Epithelial cell of proximal tubule (primary cell): ENCODE results near the gene PDXP. TPM values are rescaled to one million over a fixed set of nuclear protein-coding genes. Genes with fewer than 3 reads are reported as not detected.

Experiments used
- DNase-seq: peaks from one replicate; pipeline ENCODE4 v3.0.0-alpha.2; 2011; ENCODE audit warnings: low read depth
- H3K4me3 ChIP-seq: 2 replicates; pipeline ENCODE4 v1.5.1; 2011; ENCODE audit warnings: low read depth, mild to moderate bottlenecking, low read length
- total RNA-seq: library from RNA; depleted of rRNA; stranded (reverse); fragments of >200 nt; gene quantifications from 2 replicates; pipeline ENCODE4 v1.2.3, GENCODE V29; 2015
- TF ChIP-seq, protein P1 (sequence below): conservative IDR thresholded peaks from 2 replicates; pipeline ENCODE4 v1.5.1; 2012; ENCODE audit warnings: low read depth, mild to moderate bottlenecking, low read length

PDXP gene
- total RNA-seq, 1 donor from 2014 or later, result 21.0 TPM

GRCh38 chr22:37660709-37661045 is 2.2 kb downstream of the PDXP start:
- TF ChIP-seq, protein P1, sequence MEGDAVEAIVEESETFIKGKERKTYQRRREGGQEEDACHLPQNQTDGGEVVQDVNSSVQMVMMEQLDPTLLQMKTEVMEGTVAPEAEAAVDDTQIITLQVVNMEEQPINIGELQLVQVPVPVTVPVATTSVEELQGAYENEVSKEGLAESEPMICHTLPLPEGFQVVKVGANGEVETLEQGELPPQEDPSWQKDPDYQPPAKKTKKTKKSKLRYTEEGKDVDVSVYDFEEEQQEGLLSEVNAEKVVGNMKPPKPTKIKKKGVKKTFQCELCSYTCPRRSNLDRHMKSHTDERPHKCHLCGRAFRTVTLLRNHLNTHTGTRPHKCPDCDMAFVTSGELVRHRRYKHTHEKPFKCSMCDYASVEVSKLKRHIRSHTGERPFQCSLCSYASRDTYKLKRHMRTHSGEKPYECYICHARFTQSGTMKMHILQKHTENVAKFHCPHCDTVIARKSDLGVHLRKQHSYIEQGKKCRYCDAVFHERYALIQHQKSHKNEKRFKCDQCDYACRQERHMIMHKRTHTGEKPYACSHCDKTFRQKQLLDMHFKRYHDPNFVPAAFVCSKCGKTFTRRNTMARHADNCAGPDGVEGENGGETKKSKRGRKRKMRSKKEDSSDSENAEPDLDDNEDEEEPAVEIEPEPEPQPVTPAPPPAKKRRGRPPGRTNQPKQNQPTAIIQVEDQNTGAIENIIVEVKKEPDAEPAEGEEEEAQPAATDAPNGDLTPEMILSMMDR, result no peak
- no peak overlapping the region for H3K4me3 ChIP-seq
- DNase-seq, result no peak

GRCh38 chr22:37661160-37661924 is 2.8 kb downstream of the PDXP start:
- no peak overlapping the region for H3K4me3 ChIP-seq
- TF ChIP-seq, protein P1, result peak; percentile 54
- no peak for DNase-seq

DNA sequence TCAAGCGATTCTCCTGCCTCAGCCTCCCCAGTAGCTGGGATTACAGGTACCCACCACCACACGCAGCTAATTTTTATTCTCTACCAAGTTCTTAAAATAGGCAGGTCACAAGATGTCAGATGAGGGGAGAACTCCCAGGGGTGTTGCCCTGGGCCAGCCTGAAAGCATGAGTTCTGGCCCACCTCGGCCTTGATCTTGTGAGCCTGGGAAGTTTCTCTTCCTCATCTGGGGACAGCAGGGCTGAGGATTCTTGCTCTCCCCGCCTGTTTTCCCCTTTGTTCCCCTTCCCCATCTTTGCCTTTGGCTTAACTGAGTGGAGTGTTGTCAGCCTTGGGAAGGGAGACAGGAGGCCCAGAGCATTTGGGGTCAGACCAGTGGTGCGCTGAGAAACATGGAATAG is 3.5 kb downstream of the PDXP start:
- H3K4me3 ChIP-seq, result no peak overlapping the region
- no peak for DNase-seq
- TF ChIP-seq, protein P1, result no peak

DNA sequence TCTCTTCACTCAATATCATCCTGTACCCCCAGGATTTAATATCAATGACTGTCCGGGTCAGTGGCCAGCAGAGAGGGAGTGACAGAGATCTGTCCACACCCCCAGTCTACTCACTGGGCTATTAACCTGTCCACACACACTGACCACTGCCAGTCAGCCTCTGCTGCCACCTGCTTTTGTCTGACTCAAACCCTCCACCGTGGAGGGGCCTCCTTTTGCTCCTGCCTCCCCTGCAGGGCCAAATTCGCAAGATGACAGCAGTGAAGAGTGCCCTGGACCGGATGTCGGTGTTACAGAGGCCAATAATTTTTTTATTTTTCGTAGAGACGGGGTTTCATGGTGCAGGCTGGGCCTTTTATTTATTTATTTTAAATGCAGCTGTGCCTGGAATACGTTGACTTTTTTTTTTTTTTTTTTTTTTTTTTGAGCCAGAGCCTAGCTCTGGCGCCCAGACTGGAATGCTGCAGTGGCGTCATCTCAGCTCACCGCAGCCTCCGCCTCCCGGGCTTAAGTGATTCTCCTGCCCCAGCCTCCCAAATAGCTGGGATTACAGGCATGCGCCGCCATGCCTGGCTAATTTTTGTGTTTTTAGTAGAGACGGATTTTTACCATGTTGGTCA is 5.1 kb downstream of the PDXP start:
- TF ChIP-seq, protein P1, result no peak
- DNase-seq, result no peak
- no peak overlapping the region for H3K4me3 ChIP-seq

GRCh38 chr22:37664249-37665101 is 6.0 kb downstream of the PDXP start:
- DNase-seq, result no peak
- TF ChIP-seq, protein P1, result no peak
- no peak overlapping the region for H3K4me3 ChIP-seq

GRCh38 chr22:37665487-37665886 is 7.0 kb downstream of the PDXP start:
- TF ChIP-seq, protein P1, result no peak
- H3K4me3 ChIP-seq, result no peak overlapping the region
- no peak for DNase-seq
